HL-60 (cell line): ENCODE measurements around the gene CIT.

Source experiments
- DNase-seq, 2 experiments: peaks; one replicate each; pipeline ENCODE4 v3.0.0-alpha.2; 2010 to 2020; ENCODE audit warnings: low read depth in 1 of 2, low spot score in 1 of 2
- H3K27ac ChIP-seq: fragments of 250-450 bp; sonication (Bioruptor Pico); replicated peaks from 2 replicates; pipeline ENCODE4 v1.5.1; 2020; ENCODE audit warnings: mild to moderate bottlenecking, moderate library complexity
- H3K27me3 ChIP-seq: fragments of 250-450 bp; sonication (Bioruptor Pico); 2 replicates; pipeline ENCODE4 v1.5.1; 2021; ENCODE audit warnings: mild to moderate bottlenecking, moderate library complexity; ENCODE audit not compliant: insufficient read depth, poor library complexity, severe bottlenecking
- H3K4me3 ChIP-seq: replicated peaks from 2 replicates; pipeline ENCODE4 v1.5.1; 2011; ENCODE audit warnings: mild to moderate bottlenecking, control low read depth, low read length; ENCODE audit not compliant: insufficient read depth
- GABPA ChIP-seq: IDR thresholded peaks from 2 replicates; pipeline ENCODE4 v1.6.1; 2012; ENCODE audit warnings: low read depth
- POLR2AphosphoS5 ChIP-seq: IDR thresholded peaks from 2 replicates; pipeline ENCODE4 v1.6.1; 2012; ENCODE audit warnings: low read depth
- REST ChIP-seq: IDR thresholded peaks from 2 replicates; pipeline ENCODE4 v1.6.1; 2012; ENCODE audit warnings: low read depth; ENCODE audit not compliant: insufficient replicate concordance
- SPI1 ChIP-seq: IDR thresholded peaks from 2 replicates; pipeline ENCODE4 v1.6.1; 2012; ENCODE audit warnings: low read depth, mild to moderate bottlenecking, borderline replicate concordance
- TF ChIP-seq, protein P1 (sequence below): IDR thresholded peaks from one replicate; pipeline ENCODE4 v1.5.1; 2011; ENCODE audit warnings: low read length, control low read depth, inconsistent platforms; ENCODE audit not compliant: insufficient read depth

CIT gene

GRCh38 chr12:119674560-119674959 is 202.6 kb downstream of the CIT start:
- TF ChIP-seq POLR2AphosphoS5 = no peak
- TF ChIP-seq, protein P1, sequence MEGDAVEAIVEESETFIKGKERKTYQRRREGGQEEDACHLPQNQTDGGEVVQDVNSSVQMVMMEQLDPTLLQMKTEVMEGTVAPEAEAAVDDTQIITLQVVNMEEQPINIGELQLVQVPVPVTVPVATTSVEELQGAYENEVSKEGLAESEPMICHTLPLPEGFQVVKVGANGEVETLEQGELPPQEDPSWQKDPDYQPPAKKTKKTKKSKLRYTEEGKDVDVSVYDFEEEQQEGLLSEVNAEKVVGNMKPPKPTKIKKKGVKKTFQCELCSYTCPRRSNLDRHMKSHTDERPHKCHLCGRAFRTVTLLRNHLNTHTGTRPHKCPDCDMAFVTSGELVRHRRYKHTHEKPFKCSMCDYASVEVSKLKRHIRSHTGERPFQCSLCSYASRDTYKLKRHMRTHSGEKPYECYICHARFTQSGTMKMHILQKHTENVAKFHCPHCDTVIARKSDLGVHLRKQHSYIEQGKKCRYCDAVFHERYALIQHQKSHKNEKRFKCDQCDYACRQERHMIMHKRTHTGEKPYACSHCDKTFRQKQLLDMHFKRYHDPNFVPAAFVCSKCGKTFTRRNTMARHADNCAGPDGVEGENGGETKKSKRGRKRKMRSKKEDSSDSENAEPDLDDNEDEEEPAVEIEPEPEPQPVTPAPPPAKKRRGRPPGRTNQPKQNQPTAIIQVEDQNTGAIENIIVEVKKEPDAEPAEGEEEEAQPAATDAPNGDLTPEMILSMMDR = no peak
- TF ChIP-seq REST = no peak
- TF ChIP-seq GABPA = no peak
- TF ChIP-seq SPI1 = no peak
- DNase-seq = no peak
- Histone ChIP-seq H3K4me3 (no peak overlapping the region), H3K27me3 (no peaks in the 10 kb centered on the region), H3K27ac (no peak overlapping the region)

- Histone ChIP-seq H3K4me3 (no peak overlapping the region), H3K27ac (no peak overlapping the region), H3K27me3 (no peaks in the 10 kb centered on the region)
- no peak for TF ChIP-seq SPI1
- no peak for TF ChIP-seq POLR2AphosphoS5
- TF ChIP-seq REST = no peak
- no peak for TF ChIP-seq GABPA
- TF ChIP-seq, protein P1 = no peak
- DNase-seq = no peak
Observed at GRCh38 chr12:119673634-119674033, 203.5 kb downstream of the CIT start.

DNA sequence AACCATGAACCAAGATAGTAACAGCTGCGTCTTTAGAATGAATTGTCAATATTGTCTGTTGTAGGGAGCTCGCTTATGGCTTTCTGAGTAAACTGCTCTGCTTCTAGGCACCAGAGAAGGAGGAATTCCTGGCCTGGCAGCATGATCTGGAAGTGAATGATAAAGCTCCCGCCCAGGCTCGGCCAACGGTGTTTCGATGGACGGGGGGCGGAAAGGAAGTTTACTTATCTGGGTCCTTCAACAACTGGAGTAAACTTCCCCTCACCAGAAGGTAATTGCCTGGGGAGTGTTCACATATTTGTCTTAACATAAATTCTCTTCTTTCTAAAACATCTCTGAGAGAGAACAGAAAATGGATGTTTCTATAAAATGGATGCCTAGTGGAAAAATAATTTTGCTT is 204.9 kb downstream of the CIT start:
- Histone ChIP-seq H3K27ac (no peak overlapping the region), H3K4me3 (no peak overlapping the region), H3K27me3 (no peaks in the 10 kb centered on the region)
- no peak for DNase-seq
- TF ChIP-seq, protein P1 = no peak
- TF ChIP-seq SPI1 = no peak
- TF ChIP-seq GABPA = no peak
- no peak for TF ChIP-seq POLR2AphosphoS5
- no peak for TF ChIP-seq REST
